Pancreas (tissue), 10 donors: ENCODE results near the gene CLIP4. TPM values are rescaled to one million over a fixed set of nuclear protein-coding genes. Genes with fewer than 3 reads are reported as not detected.

Experiments
- ATAC-seq, 4 donors: fragments of 200-7000 bp; cut with Tn5 transposase; one replicate each; pipeline versions ENCODE4 v1.8.0 to v1.9.1; 2020; ENCODE audit warnings: mild to moderate bottlenecking in 4 of 4, moderate library complexity in 4 of 4
- DNase-seq, 6 donors: peaks; one replicate each; pipeline ENCODE4 v3.0.0-alpha.2; 2020
- FAIRE-seq: peaks from 2 replicates; lab custom pipeline; 2012; peaks lifted over from hg19 to GRCh38; lab: Jason Lieb, UNC
- H3K27ac ChIP-seq, 4 donors: fragments of 200-600 bp; sonication (generic); 1 replicate in 3 of 4; 2 replicates in 1 of 4; pipeline versions ENCODE4 v1.5.0 to v1.8.0; 2020
- H3K27me3 ChIP-seq, 4 donors: fragments of 200-600 bp; one replicate each; pipeline ENCODE4 v1.8.0; 2021
- H3K36me3 ChIP-seq, 3 donors: fragments of 200-600 bp; sonication (generic) in 1 of 3; one replicate each; pipeline versions ENCODE4 v1.5.0 to v1.8.0; 2020 to 2021
- H3K4me1 ChIP-seq, 3 donors: fragments of 200-600 bp; one replicate each; pipeline ENCODE4 v1.8.0; 2021
- H3K4me3 ChIP-seq, 4 donors: fragments of 200-600 bp; sonication (generic) in 2 of 4; one replicate each; pipeline versions ENCODE4 v1.5.0 to v1.8.0; 2020 to 2021
- H3K9me3 ChIP-seq, 4 donors: fragments of 200-600 bp; one replicate each; pipeline ENCODE4 v1.8.0; 2021
- WGBS, 2 donors: extraction: QIAGEN DNeasy Blood & Tissue Kit; methylation state at CpG; one replicate each; pipeline ENCODE4 v1.1.7; 2013; 5-methylcytosine and 5-hydroxymethylcytosine counted together
- intact Hi-C, 3 donors: fragments of 100-400 bp; cut with DNase I; formaldehyde crosslinking; loops; one replicate each; pipeline versions ENCODE4 v1.11.1 to v1.14.2; 2022
- polyA plus RNA-seq, 2 donors: library from polyadenylated mRNA; stranded (reverse); fragments of 200-250 nt; gene quantifications; one replicate each; pipeline ENCODE4 v1.2.3, GENCODE V29; 2013
- total RNA-seq, 6 donors: library from RNA; stranded (reverse); fragmentation: NEBNext Ultra II Directional in 4 of 6; extraction: Animal tissue kit (Norgen Biotek cat#: 25700) in 4 of 6; gene quantifications; one replicate each; pipeline versions ENCODE4 v1.2.1 to v1.2.4, GENCODE V29; 2021 to 2023
- TF ChIP-seq, protein P1 (sequence below), 4 donors: fragments of 200-600 bp; sonication (generic) in 3 of 4; IDR thresholded peaks; one replicate each; pipeline versions ENCODE4 v1.5.0 to v1.8.0; 2021; ENCODE audit warnings: antibody characterized with exemption in 4 of 4
- donor health status: healthy with polysubstance abuse.
- donor health status: DM: no; HTN: no; CAD: no; lungs with moderate emphysema.
- donor health status: DM: no; HTN: no; CAD: no.
- donor health status: control.
- donor health status: control.
- donor health status: Bipolar disorder and iron deficiency.
- donor health status: DM: yes; HTN: yes; CAD: no.
- donor health status: DM: no; HTN: no; CAD: no.
- donor health status: DM: no; HTN: no; CAD: no.
- donor health status: DM: yes; HTN: yes; CAD: no.

CLIP4 gene
- total and polyA plus RNA-seq, 8 donors = 4.5 to 18.3 (median 7.0) TPM

GRCh38 chr2:29207352-29208148 is 92.3 kb downstream of the CLIP4 start:
- no peaks in the 10 kb centered on the region for H3K4me1 ChIP-seq

DNA sequence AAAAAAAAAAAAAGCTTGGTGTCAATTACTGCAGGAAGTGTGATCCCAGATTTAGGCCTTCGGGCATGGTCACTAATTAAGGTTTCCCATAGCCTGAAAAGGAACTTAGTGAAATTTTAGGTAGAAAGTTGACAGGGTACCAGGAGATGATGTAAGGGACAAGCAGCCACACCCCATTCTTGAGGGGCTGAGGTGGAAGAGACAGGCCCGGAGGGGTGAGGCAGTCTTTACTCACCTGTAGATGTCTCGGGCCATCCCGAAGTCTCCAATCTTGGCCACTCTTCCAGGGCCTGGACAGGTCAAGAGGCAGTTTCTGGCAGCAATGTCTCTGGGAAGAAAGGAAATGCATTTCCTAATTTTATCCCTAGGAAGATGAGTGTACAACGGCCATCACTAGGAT is 94.3 kb downstream of the CLIP4 start:
- DNase-seq = no peak
- H3K27ac ChIP-seq = no peak overlapping the region
- ATAC-seq = no peak
- FAIRE-seq = no peak
- 90 to 97% methylated on average over 5 of the region's 5 CpGs for WGBS, 2 donors
- no peaks in the 10 kb centered on the region for H3K4me1 ChIP-seq
- H3K36me3 ChIP-seq = no peaks in the 10 kb centered on the region
- H3K27me3 ChIP-seq = no peaks in the 10 kb centered on the region
- intact Hi-C loops = no loop called here
- H3K4me3 ChIP-seq = no peak overlapping the region
- H3K9me3 ChIP-seq = no peaks in the 10 kb centered on the region
- TF ChIP-seq, protein P1, sequence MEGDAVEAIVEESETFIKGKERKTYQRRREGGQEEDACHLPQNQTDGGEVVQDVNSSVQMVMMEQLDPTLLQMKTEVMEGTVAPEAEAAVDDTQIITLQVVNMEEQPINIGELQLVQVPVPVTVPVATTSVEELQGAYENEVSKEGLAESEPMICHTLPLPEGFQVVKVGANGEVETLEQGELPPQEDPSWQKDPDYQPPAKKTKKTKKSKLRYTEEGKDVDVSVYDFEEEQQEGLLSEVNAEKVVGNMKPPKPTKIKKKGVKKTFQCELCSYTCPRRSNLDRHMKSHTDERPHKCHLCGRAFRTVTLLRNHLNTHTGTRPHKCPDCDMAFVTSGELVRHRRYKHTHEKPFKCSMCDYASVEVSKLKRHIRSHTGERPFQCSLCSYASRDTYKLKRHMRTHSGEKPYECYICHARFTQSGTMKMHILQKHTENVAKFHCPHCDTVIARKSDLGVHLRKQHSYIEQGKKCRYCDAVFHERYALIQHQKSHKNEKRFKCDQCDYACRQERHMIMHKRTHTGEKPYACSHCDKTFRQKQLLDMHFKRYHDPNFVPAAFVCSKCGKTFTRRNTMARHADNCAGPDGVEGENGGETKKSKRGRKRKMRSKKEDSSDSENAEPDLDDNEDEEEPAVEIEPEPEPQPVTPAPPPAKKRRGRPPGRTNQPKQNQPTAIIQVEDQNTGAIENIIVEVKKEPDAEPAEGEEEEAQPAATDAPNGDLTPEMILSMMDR (IDR thresholded peaks at IDR 0.05) = no peak

More at GRCh38 chr2:29207352-29208148, 92.3 kb downstream of the CLIP4 start:
- intact Hi-C loops = no loop called here
- H3K27ac ChIP-seq = no peak overlapping the region
- WGBS, 2 donors = 71 to 78% methylated on average over 3 of the region's 3 CpGs
- FAIRE-seq (no peak), ATAC-seq (no peak), DNase-seq (no peak)
- H3K4me3 ChIP-seq = no peak overlapping the region
- no peaks in the 10 kb centered on the region for H3K27me3 ChIP-seq
- no peaks in the 10 kb centered on the region for H3K9me3 ChIP-seq
- H3K36me3 ChIP-seq = no peaks in the 10 kb centered on the region
- TF ChIP-seq, protein P1 (IDR thresholded peaks at IDR 0.05) = no peak

DNA sequence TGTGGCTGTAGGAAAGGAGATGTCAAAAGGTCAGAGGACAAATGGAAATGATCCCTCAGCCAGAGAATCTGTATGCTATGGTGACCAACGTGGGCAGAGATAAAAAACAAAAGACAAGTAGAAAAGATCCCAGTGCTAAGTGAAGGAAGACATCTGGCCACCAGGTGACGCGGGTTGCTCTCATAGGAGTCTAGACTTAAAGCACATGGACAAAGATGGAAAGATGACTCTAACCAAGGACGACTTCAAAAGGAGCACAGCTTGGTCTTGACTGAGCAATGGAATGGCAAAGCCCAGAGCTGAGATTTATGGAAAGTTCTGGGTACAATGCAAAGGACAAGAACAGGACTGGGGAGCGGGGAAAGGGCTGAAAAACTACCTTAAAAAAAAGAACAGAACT is 96.8 kb downstream of the CLIP4 start:
- Histone ChIP-seq H3K27ac (no peak overlapping the region), H3K4me3 (no peak overlapping the region), H3K36me3 (no peaks in the 10 kb centered on the region), H3K27me3 (no peaks in the 10 kb centered on the region), H3K9me3 (no peaks in the 10 kb centered on the region), H3K4me1 (no peaks in the 10 kb centered on the region)
- intact Hi-C loops = no loop called here
- DNase-seq (no peak), FAIRE-seq (no peak), ATAC-seq (no peak)
- 56 to 58% methylated on average over 5 of the region's 5 CpGs for WGBS, 2 donors
- TF ChIP-seq, protein P1 (IDR thresholded peaks at IDR 0.05) = no peak

DNA sequence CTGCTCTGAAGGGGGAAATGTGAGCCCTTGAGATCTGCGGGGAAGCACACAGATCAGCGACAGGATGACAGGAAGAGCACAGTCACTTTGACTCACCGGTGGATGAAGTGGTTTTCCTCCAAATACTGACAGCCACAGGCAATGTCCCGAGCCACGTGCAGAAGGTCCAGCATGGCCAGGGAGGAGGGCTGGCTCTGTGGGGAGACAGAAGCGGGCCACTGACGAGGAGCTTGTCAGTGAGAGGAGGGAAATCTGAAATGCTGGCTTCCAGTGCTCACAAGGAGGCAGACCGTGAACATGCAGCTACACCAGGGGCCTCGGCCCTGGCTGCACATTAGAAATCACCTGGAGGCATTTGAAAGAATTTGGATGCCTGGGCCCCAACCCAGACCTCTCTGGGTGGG is 98.7 kb downstream of the CLIP4 start:
- H3K27me3 ChIP-seq = no peaks in the 10 kb centered on the region
- WGBS, 2 donors = 60 to 62% methylated on average over 9 of the region's 9 CpGs
- TF ChIP-seq, protein P1 (IDR thresholded peaks at IDR 0.05) = no peak
- H3K27ac ChIP-seq = no peak overlapping the region
- intact Hi-C loops = no loop called here
- FAIRE-seq (no peak), ATAC-seq (no peak), DNase-seq (no peak)
- H3K36me3 ChIP-seq = no peaks in the 10 kb centered on the region
- no peak overlapping the region for H3K4me3 ChIP-seq
- no peaks in the 10 kb centered on the region for H3K9me3 ChIP-seq
- no peaks in the 10 kb centered on the region for H3K4me1 ChIP-seq

GRCh38 chr2:29215073-29215472 is 99.9 kb downstream of the CLIP4 start:
- H3K27ac ChIP-seq = no peak overlapping the region
- H3K4me1 ChIP-seq = no peaks in the 10 kb centered on the region
- ATAC-seq = no peak
- 83% methylated on average over 5 of the region's 5 CpGs for WGBS, 2 donors
- H3K9me3 ChIP-seq = no peaks in the 10 kb centered on the region
- intact Hi-C loops = no loop called here
- no peaks in the 10 kb centered on the region for H3K27me3 ChIP-seq
- H3K36me3 ChIP-seq = no peaks in the 10 kb centered on the region
- H3K4me3 ChIP-seq = no peak overlapping the region
- DNase-seq = no peak
- FAIRE-seq = no peak
- TF ChIP-seq, protein P1 (IDR thresholded peaks at IDR 0.05) = no peak
